HEK293 (cell line): ENCODE results near the gene KDM4B.

Experiments used
- CTCF ChIA-PET: fragments of 350-600 bp; formaldehyde crosslinking; extraction: SDS; loops from one replicate; lab custom pipeline; 2021; ENCODE audit warnings: antibody characterized with exemption; lab: Yijun Ruan, JAX
- POLR2A ChIA-PET: fragments of 300-600 bp; formaldehyde crosslinking; extraction: SDS; loops from one replicate; lab custom pipeline; 2020; ENCODE audit warnings: antibody characterized with exemption, inconsistent platforms; lab: Yijun Ruan, JAX
- H3K27ac ChIP-seq: fragments of 200-500 bp; sonication (Bioruptor generic); 2 replicates; pipeline ENCODE4 v1.5.1; 2014; ENCODE audit warnings: low read depth, low read length, control low read depth, inconsistent platforms; ENCODE audit errors: extremely low read depth
- H3K36me3 ChIP-seq, 2 experiments: fragments of 200-500 bp in 1 of 2; sonication (Bioruptor generic) in 1 of 2; 1 replicate in 1 of 2; 2 replicates in 1 of 2; pipeline ENCODE4 v1.5.1; 2014 to 2017; ENCODE audit warnings: inconsistent platforms in 2 of 2, low read length in 2 of 2; ENCODE audit not compliant: control insufficient read depth in 2 of 2, insufficient read depth in 1 of 2
- H3K4me1 ChIP-seq: fragments of 200-500 bp; sonication (Bioruptor generic); 2 replicates; pipeline ENCODE4 v1.5.1; 2014; ENCODE audit warnings: mild to moderate bottlenecking, low read length, inconsistent platforms; ENCODE audit not compliant: control insufficient read depth, insufficient read depth
- H3K4me3 ChIP-seq: 2 replicates; pipeline ENCODE4 v1.5.1; 2011; ENCODE audit warnings: low read depth, mild to moderate bottlenecking, control low read depth, low read length, moderate library complexity
- H3K9me3 ChIP-seq: fragments of 200-500 bp; sonication (Bioruptor generic); 2 replicates; pipeline ENCODE4 v1.5.1; 2014; ENCODE audit warnings: low read depth, low read length, inconsistent platforms; ENCODE audit not compliant: control insufficient read depth, insufficient read depth
- EGR2 ChIP-seq: fragments of 450-650 bp; formaldehyde crosslinking; IDR thresholded peaks from 2 replicates; pipeline ENCODE4 v1.5.1; 2016; ENCODE audit warnings: low read depth, missing biosample characterization, missing genetic modification characterization
- GLIS1 ChIP-seq: fragments of 450-650 bp; formaldehyde crosslinking; IDR thresholded peaks from 2 replicates; pipeline ENCODE4 v1.5.1; 2016; ENCODE audit warnings: missing biosample characterization, missing genetic modification characterization
- KLF16 ChIP-seq: fragments of 450-650 bp; formaldehyde crosslinking; IDR thresholded peaks from 2 replicates; pipeline ENCODE4 v1.5.1; 2017; ENCODE audit warnings: missing biosample characterization, missing genetic modification characterization
- SCRT2 ChIP-seq: fragments of 450-650 bp; formaldehyde crosslinking; IDR thresholded peaks from 2 replicates; pipeline ENCODE4 v1.5.1; 2016; ENCODE audit warnings: missing biosample characterization, missing genetic modification characterization
- ZFHX2 ChIP-seq: fragments of 450-650 bp; formaldehyde crosslinking; conservative IDR thresholded peaks from 2 replicates; pipeline ENCODE4 v1.5.1; 2016; ENCODE audit warnings: missing biosample characterization, missing genetic modification characterization
- ZIC2 ChIP-seq: fragments of 450-650 bp; formaldehyde crosslinking; IDR thresholded peaks from 2 replicates; pipeline ENCODE4 v1.5.1; 2016; ENCODE audit warnings: missing biosample characterization, missing genetic modification characterization
- ZNF184 ChIP-seq: fragments of 450-650 bp; IDR thresholded peaks from 2 replicates; pipeline ENCODE4 v1.5.1; 2018; ENCODE audit warnings: missing biosample characterization, mild to moderate bottlenecking, missing genetic modification characterization
- ZNF473 ChIP-seq: fragments of 450-650 bp; formaldehyde crosslinking; IDR thresholded peaks from 2 replicates; pipeline ENCODE4 v1.5.1; 2017; ENCODE audit warnings: missing biosample characterization, missing genetic modification characterization
- ZNF548 ChIP-seq: fragments of 450-650 bp; formaldehyde crosslinking; IDR thresholded peaks from 2 replicates; pipeline ENCODE4 v1.5.1; 2016; ENCODE audit warnings: missing biosample characterization, missing genetic modification characterization
- ZSCAN23 ChIP-seq: fragments of 450-650 bp; formaldehyde crosslinking; IDR thresholded peaks from 2 replicates; pipeline ENCODE4 v1.5.1; 2016; ENCODE audit warnings: missing biosample characterization, missing genetic modification characterization
- TF ChIP-seq, protein P1 (sequence below): fragments of 450-650 bp; formaldehyde crosslinking; IDR thresholded peaks from 2 replicates; pipeline ENCODE4 v1.5.1; 2017; ENCODE audit warnings: missing biosample characterization, missing genetic modification characterization
- TF ChIP-seq, protein P2 (sequence below): fragments of 450-650 bp; formaldehyde crosslinking; IDR thresholded peaks from 2 replicates; pipeline ENCODE4 v1.5.1; 2016; ENCODE audit warnings: missing biosample characterization, missing genetic modification characterization
- TF ChIP-seq, protein P3 (sequence below): fragments of 450-650 bp; formaldehyde crosslinking; IDR thresholded peaks from 2 replicates; pipeline ENCODE4 v1.5.1; 2016; ENCODE audit warnings: missing biosample characterization, missing genetic modification characterization

The KDM4B gene

DNA sequence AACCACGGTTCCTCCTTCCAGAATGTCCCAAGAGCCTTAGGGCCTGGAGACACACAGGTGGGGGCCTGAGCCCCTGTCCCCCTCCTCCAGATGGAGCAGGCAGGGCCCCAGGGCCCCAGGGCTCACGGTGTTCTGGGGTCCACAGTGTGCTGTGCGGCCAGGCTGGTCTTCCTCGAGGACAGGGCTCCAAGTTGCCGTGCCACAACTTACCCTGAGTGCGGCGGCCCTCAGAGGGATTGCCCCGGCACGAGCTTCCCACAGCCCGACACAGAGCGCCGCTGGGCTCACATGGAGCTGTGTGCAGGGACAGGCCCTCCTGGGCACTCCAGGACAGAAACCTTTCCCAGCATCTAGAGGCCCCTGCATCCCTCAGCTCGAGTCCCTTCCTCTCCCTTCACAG lies 160.8 kb downstream of the KDM4B start:
- Histone ChIP-seq H3K27ac (no peak overlapping the region), H3K4me3 (no peak overlapping the region), H3K9me3 (no peaks in the 10 kb centered on the region), H3K36me3 (peaks cover 0 to 17% of the 10 kb centered on the region in 2 experiments; a peak in 1 of 3 replicates), H3K4me1 (no peaks in the 10 kb centered on the region; the same call in 1 of the 2 replicates)
- TF ChIP-seq, protein P1, sequence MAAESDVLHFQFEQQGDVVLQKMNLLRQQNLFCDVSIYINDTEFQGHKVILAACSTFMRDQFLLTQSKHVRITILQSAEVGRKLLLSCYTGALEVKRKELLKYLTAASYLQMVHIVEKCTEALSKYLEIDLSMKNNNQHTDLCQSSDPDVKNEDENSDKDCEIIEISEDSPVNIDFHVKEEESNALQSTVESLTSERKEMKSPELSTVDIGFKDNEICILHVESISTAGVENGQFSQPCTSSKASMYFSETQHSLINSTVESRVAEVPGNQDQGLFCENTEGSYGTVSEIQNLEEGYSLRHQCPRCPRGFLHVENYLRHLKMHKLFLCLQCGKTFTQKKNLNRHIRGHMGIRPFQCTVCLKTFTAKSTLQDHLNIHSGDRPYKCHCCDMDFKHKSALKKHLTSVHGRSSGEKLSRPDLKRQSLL (tag by site-specific recombination), result 0 out of 2 replicates have a peak, but pooled peaks have one; percentile 15
- no peak for TF ChIP-seq ZFHX2
- ChIA-PET POLR2A (no interaction called here), CTCF (no interaction called here)

DNA sequence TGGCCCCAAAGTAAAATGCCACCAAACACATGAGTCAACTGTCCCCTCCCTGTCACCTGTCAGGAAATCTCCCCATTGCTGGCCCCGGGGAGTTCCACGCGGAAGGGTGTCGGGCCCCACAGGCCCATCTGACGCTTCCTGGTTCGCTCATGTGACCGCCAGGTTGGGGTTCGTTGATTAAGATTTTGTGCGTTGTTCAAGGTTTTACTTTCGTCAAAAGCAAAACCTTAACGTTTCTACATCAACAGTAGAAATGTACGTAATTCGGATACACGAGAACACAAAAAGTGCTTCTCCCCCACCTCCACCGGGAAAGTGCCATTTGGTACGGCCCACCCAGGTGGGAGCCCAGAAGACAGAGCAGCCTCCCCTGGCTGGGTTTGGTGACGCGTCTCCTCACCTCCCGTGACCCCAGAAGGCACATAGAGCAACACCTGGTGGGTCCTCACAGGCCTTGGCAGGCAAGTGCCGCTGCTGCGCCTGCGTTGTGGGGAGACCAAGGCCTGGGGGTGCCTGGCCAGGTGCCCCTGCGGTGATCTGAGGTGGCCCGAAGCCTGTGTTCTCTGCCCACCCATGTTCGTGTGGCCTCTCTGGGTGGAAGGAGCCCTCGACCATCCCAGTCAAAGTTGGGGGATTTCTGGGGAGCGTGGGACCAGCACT lies 161.6 kb downstream of the KDM4B start:
- no peaks in the 10 kb centered on the region; the same call in 1 of the 2 replicates for H3K4me1 ChIP-seq
- ChIA-PET POLR2A (no interaction called here), CTCF (no interaction called here)
- H3K36me3 ChIP-seq, result peaks cover 0 to 25% of the 10 kb centered on the region in 2 experiments; a peak in 1 of 3 replicates
- no peaks in the 10 kb centered on the region for H3K9me3 ChIP-seq
- no peak overlapping the region for H3K27ac ChIP-seq
- H3K4me3 ChIP-seq, result no peak overlapping the region
- no peak for TF ChIP-seq KLF16
- no peak for TF ChIP-seq ZNF184 (tag by site-specific recombination)
- TF ChIP-seq, protein P2, sequence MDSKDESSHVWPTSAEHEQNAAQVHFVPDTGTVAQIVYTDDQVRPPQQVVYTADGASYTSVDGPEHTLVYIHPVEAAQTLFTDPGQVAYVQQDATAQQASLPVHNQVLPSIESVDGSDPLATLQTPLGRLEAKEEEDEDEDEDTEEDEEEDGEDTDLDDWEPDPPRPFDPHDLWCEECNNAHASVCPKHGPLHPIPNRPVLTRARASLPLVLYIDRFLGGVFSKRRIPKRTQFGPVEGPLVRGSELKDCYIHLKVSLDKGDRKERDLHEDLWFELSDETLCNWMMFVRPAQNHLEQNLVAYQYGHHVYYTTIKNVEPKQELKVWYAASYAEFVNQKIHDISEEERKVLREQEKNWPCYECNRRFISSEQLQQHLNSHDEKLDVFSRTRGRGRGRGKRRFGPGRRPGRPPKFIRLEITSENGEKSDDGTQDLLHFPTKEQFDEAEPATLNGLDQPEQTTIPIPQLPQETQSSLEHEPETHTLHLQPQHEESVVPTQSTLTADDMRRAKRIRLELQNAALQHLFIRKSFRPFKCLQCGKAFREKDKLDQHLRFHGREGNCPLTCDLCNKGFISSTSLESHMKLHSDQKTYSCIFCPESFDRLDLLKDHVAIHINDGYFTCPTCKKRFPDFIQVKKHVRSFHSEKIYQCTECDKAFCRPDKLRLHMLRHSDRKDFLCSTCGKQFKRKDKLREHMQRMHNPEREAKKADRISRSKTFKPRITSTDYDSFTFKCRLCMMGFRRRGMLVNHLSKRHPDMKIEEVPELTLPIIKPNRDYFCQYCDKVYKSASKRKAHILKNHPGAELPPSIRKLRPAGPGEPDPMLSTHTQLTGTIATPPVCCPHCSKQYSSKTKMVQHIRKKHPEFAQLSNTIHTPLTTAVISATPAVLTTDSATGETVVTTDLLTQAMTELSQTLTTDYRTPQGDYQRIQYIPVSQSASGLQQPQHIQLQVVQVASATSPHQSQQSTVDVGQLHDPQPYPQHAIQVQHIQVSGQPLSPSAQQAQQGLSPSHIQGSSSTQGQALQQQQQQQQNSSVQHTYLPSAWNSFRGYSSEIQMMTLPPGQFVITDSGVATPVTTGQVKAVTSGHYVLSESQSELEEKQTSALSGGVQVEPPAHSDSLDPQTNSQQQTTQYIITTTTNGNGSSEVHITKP, result peak; percentile 73

DNA sequence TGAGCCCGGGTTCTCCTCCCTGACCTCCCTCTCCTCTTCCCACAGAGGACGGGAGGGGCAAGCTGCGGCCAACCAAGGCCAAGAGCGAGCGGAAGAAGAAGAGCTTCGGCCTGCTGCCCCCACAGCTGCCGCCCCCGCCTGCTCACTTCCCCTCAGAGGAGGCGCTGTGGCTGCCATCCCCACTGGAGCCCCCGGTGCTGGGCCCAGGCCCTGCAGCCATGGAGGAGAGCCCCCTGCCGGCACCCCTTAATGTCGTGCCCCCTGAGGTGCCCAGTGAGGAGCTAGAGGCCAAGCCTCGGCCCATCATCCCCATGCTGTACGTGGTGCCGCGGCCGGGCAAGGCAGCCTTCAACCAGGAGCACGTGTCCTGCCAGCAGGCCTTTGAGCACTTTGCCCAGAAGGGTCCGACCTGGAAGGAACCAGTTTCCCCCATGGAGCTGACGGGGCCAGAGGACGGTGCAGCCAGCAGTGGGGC lies 162.2 kb downstream of the KDM4B start:
- Histone ChIP-seq H3K4me3 (no peak overlapping the region), H3K36me3 (peaks cover 0 to 30% of the 10 kb centered on the region in 2 experiments; a peak in 1 of 3 replicates), H3K4me1 (no peaks in the 10 kb centered on the region; the same call in 1 of the 2 replicates), H3K9me3 (no peaks in the 10 kb centered on the region), H3K27ac (no peak overlapping the region)
- TF ChIP-seq ZIC2 (tag by site-specific recombination), result peak; percentile 48
- no peak for TF ChIP-seq ZNF548 (tag by site-specific recombination)
- TF ChIP-seq EGR2 (tag by site-specific recombination), result peak; percentile 49
- peak; percentile 40; the same call in 1 of the 2 replicates for TF ChIP-seq ZFHX2
- no peak for TF ChIP-seq ZNF473 (tag by site-specific recombination)
- ChIA-PET CTCF (interaction anchor here (0.5 kb wide), 1 partner anchor 235 kb away, joined by 3 read pairs; no protein-coding TSS in a partner anchor), POLR2A (no interaction called here)

DNA sequence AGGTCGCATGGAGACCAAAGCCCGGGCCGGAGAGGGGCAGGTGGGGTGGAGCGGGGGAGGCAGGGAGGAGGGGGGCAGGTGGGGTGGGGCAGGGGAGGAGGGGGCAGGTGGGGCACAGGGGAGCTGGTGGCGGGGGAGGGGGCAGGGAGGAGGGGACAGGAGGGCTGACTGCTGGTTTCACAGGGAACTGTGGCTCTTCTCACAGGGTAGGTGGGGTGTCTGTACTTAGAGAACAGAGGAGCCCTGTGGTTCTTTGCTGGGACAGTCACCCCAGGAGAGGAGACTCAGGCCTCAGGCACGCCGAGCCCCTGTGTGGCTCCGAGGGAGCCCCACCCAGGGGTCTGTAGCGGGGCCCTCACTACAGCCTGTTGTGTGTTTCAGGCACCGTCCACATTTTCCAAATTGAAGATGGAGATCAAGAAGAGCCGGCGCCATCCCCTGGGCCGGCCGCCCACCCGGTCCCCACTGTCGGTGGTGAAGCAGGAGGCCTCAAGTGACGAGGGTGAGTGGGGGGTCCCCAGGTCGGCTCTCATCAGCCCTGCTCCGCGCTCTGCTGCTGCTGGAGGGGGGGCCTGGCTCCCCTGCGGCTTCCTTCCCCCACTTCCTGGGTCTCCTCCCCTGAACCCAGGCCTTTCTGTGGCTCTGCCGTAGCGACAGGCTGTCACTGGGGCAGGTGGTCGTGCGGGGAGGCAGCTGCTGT lies 162.7 kb downstream of the KDM4B start:
- H3K9me3 ChIP-seq, result no peaks in the 10 kb centered on the region
- no peaks in the 10 kb centered on the region; the same call in 1 of the 2 replicates for H3K4me1 ChIP-seq
- peaks cover 0 to 33% of the 10 kb centered on the region in 2 experiments; a peak in 1 of 3 replicates for H3K36me3 ChIP-seq
- ChIA-PET POLR2A (no interaction called here), CTCF (interaction anchor here (0.5 to 0.7 kb wide), 2 partner anchors 31 to 235 kb away, joined by 3 read pairs; no protein-coding TSS in a partner anchor)
- H3K4me3 ChIP-seq, result no peak overlapping the region
- H3K27ac ChIP-seq, result no peak overlapping the region
- 0 out of 2 replicates have a peak, but pooled peaks have one; percentile 19 for TF ChIP-seq SCRT2
- TF ChIP-seq, protein P3, sequence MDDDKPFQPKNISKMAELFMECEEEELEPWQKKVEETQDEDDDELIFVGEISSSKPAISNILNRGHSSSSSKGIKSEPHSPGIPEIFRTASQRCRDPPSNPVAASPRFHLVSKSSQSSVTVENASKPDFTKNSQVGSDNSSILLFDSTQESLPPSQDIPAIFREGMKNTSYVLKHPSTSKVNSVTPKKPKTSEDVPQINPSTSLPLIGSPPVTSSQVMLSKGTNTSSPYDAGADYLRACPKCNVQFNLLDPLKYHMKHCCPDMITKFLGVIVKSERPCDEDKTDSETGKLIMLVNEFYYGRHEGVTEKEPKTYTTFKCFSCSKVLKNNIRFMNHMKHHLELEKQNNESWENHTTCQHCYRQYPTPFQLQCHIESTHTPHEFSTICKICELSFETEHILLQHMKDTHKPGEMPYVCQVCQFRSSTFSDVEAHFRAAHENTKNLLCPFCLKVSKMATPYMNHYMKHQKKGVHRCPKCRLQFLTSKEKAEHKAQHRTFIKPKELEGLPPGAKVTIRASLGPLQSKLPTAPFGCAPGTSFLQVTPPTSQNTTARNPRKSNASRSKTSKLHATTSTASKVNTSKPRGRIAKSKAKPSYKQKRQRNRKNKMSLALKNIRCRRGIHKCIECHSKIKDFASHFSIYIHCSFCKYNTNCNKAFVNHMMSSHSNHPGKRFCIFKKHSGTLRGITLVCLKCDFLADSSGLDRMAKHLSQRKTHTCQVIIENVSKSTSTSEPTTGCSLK (tag by site-specific recombination), result no peak
- 0 out of 2 replicates have a peak, but pooled peaks have one; percentile 13 for TF ChIP-seq ZIC2 (tag by site-specific recombination)
- TF ChIP-seq GLIS1 (tag by site-specific recombination), result peak; percentile 36; the same call in 1 of the 2 replicates
- no peak for TF ChIP-seq ZSCAN23 (tag by site-specific recombination)
